SU-DHL-6 (cell line): ENCODE data around the gene GULP1.

Source experiments
- H2AFZ ChIP-seq: fragments of 200-600 bp; sonication (generic); 2 replicates; pipeline ENCODE4 v1.6.1; 2014; ENCODE audit warnings: low read depth, mild to moderate bottlenecking, moderate library complexity, mixed read lengths, antibody characterized with exemption, low read length; ENCODE audit not compliant: severe bottlenecking
- H3F3A ChIP-seq: fragments of 200-600 bp; shearing (Covaris generic); 2 replicates; pipeline ENCODE4 v1.6.0; 2016; ENCODE audit warnings: antibody characterized with exemption, mild to moderate bottlenecking; ENCODE audit not compliant: insufficient read depth
- H3K27ac ChIP-seq: fragments of 200-600 bp; sonication (generic); 2 replicates; pipeline ENCODE4 v1.5.1; 2016; ENCODE audit warnings: low read depth, mild to moderate bottlenecking, low read length, moderate library complexity, mixed read lengths
- H3K27me3 ChIP-seq: fragments of 200-600 bp; sonication (generic), shearing (Covaris generic); 2 replicates; pipeline ENCODE4 v1.6.0; 2014; ENCODE audit warnings: mild to moderate bottlenecking, low read length
- H3K36me3 ChIP-seq: fragments of 200-600 bp; sonication (generic); 2 replicates; pipeline ENCODE4 v1.6.1; 2014; ENCODE audit warnings: mild to moderate bottlenecking, low read length, mixed read lengths
- H3K4me2 ChIP-seq: fragments of 300-600, 200-600 bp; shearing (Covaris generic), sonication (generic); 2 replicates; pipeline ENCODE4 v1.6.0; 2014; ENCODE audit warnings: low read length, low read depth, mild to moderate bottlenecking; ENCODE audit not compliant: poor library complexity, severe bottlenecking
- H3K4me3 ChIP-seq: fragments of 200-600 bp; sonication (generic); 2 replicates; pipeline ENCODE4 v1.5.1; 2014; ENCODE audit warnings: antibody characterized with exemption, low read length, mild to moderate bottlenecking, mixed read lengths; ENCODE audit not compliant: insufficient read depth, poor library complexity, severe bottlenecking
- H3K79me2 ChIP-seq: fragments of 200-600 bp; sonication (generic); 2 replicates; pipeline ENCODE4 v1.6.1; 2014; ENCODE audit warnings: mild to moderate bottlenecking, low read length, moderate library complexity; ENCODE audit not compliant: insufficient read depth
- H3K9ac ChIP-seq: fragments of 200-600 bp; sonication (generic); 2 replicates; pipeline ENCODE4 v1.7.0; 2014; ENCODE audit warnings: mild to moderate bottlenecking, low read length
- H3K9me2 ChIP-seq: fragments of 200-600 bp; sonication (generic); replicated peaks from 2 replicates; pipeline ENCODE4 v1.6.1; 2014; ENCODE audit warnings: low read length; ENCODE audit not compliant: insufficient read depth
- H3K9me3 ChIP-seq: fragments of 200-600 bp; sonication (generic); 2 replicates; pipeline ENCODE4 v1.6.1; 2014; ENCODE audit warnings: low read length, mixed read lengths; ENCODE audit not compliant: insufficient read depth
- H4K20me1 ChIP-seq: fragments of 200-600 bp; sonication (generic); 2 replicates; pipeline ENCODE4 v1.6.1; 2014; ENCODE audit warnings: low read depth, mild to moderate bottlenecking, antibody characterized with exemption, low read length, moderate library complexity, mixed read lengths
- CTCF ChIP-seq: fragments of 200-600 bp; sonication (generic); IDR thresholded peaks from one replicate; pipeline ENCODE4 v1.5.1; 2017; ENCODE audit warnings: antibody characterized with exemption, mild to moderate bottlenecking, low read length, moderate library complexity; ENCODE audit not compliant: insufficient read depth, poor library complexity, severe bottlenecking
- EZH2phosphoT487 ChIP-seq: fragments of 200-600 bp; sonication (generic), shearing (Covaris generic); conservative IDR thresholded peaks from 2 replicates; pipeline ENCODE4 v1.6.1; 2018; ENCODE audit warnings: mild to moderate bottlenecking, antibody characterized with exemption, low read length, moderate library complexity, mixed read lengths

Gene GULP1

GRCh38 chr2:188426121-188426520 is 134.4 kb downstream of the GULP1 start:
- Histone ChIP-seq H3K9me2 (no peaks in the 10 kb centered on the region; the same call in 1 of the 2 replicates), H3K4me2 (no peak overlapping the region), H3K36me3 (no peaks in the 10 kb centered on the region), H3F3A (no peaks in the 10 kb centered on the region), H3K9me3 (no peaks in the 10 kb centered on the region), H3K4me3 (no peak overlapping the region), H3K79me2 (no peaks in the 10 kb centered on the region), H3K27ac (no peak overlapping the region), H2AFZ (no peak overlapping the region), H3K9ac (no peak overlapping the region), H3K27me3 (no peaks in the 10 kb centered on the region), H4K20me1 (no peaks in the 10 kb centered on the region)
- no peak for TF ChIP-seq CTCF
- no peak for TF ChIP-seq EZH2phosphoT487

DNA sequence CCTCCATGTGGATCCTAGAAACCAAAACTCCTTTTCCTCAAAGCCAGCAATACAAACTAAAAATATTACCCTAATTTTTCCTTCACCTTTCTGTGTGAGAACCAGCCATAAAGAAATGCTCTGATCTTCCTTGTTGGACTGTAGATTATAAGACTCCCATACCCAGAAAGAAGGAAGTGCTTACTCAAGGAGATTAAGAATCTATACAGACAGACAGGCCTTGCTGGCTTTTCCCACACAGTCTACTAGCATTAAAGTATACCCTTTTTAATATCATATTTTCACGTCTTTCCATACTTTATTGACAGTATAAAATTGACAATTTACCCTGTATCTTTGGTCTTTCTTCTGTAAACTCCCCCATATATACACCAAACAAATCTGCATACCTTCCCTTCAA is 139.0 kb downstream of the GULP1 start:
- Histone ChIP-seq H4K20me1 (no peaks in the 10 kb centered on the region), H2AFZ (no peak overlapping the region), H3K9me2 (no peaks in the 10 kb centered on the region), H3K36me3 (no peaks in the 10 kb centered on the region), H3K79me2 (no peaks in the 10 kb centered on the region), H3K27ac (no peak overlapping the region), H3K9ac (no peak overlapping the region), H3K9me3 (no peaks in the 10 kb centered on the region), H3F3A (no peaks in the 10 kb centered on the region), H3K4me2 (no peak overlapping the region), H3K4me3 (no peak overlapping the region), H3K27me3 (no peaks in the 10 kb centered on the region)
- TF ChIP-seq CTCF (no peak), EZH2phosphoT487 (no peak)

DNA sequence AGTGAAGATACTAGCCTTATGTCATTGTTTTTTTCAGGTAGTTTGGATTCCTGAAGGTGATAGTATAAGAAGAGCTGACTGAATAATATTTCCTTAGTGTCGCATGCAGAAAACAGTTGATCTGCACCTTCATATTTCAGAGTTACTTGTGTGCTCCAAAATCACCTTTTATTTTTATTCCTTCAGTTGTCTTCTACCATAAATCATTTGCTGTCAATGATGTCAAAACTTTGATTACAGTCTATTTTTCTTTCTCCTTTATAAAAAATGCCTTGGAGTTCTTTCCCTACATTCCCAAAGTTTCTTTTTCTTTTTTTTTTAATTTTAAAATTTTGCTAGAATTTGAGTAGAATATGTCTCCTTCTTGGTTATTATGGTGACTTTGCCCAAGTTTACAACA is 142.3 kb downstream of the GULP1 start:
- no peak for TF ChIP-seq CTCF
- no peak for TF ChIP-seq EZH2phosphoT487
- Histone ChIP-seq H3F3A (no peaks in the 10 kb centered on the region), H3K27me3 (no peaks in the 10 kb centered on the region), H3K9me2 (no peaks in the 10 kb centered on the region), H3K27ac (no peak overlapping the region), H2AFZ (no peak overlapping the region), H3K4me3 (no peak overlapping the region), H3K9me3 (no peaks in the 10 kb centered on the region), H3K4me2 (no peak overlapping the region), H3K36me3 (no peaks in the 10 kb centered on the region), H3K9ac (no peak overlapping the region), H3K79me2 (no peaks in the 10 kb centered on the region), H4K20me1 (no peaks in the 10 kb centered on the region)
